Measurements from ENCODE around the gene DLGAP3.

DNA sequence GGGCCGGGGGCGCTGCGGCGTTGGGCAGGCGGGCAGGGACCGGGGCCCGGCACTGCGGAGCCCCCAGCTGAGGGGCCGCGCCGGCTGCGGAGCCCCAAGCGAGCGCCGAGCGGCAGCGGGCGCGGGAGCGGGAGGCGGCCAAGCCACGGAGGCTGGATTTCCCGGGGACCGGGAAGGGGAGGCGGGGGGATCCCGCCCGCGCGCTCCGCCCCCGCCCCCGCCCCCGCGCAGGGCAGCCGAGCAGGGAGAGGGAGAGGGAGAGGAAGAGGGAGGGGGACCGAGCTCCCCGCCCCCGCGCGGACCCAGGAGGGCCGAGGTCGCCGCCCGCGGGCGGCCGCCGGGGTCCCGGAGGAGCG lies at the start of gene DLGAP3:
- TF ChIP-seq, protein P1, sequence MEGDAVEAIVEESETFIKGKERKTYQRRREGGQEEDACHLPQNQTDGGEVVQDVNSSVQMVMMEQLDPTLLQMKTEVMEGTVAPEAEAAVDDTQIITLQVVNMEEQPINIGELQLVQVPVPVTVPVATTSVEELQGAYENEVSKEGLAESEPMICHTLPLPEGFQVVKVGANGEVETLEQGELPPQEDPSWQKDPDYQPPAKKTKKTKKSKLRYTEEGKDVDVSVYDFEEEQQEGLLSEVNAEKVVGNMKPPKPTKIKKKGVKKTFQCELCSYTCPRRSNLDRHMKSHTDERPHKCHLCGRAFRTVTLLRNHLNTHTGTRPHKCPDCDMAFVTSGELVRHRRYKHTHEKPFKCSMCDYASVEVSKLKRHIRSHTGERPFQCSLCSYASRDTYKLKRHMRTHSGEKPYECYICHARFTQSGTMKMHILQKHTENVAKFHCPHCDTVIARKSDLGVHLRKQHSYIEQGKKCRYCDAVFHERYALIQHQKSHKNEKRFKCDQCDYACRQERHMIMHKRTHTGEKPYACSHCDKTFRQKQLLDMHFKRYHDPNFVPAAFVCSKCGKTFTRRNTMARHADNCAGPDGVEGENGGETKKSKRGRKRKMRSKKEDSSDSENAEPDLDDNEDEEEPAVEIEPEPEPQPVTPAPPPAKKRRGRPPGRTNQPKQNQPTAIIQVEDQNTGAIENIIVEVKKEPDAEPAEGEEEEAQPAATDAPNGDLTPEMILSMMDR (IDR thresholded peaks at IDR 0.05), result no peak
- no peak for TF ChIP-seq POLR2A (IDR thresholded peaks at IDR 0.05)
